HTR-8/SVneo (cell line): ENCODE data around the gene LRFN4.
A peak's percentile ranks its signal among the peaks of the same experiment; 100 is the strongest.

Experiments used
- DNase-seq: peaks from one replicate; pipeline ENCODE4 v3.0.0; 2011; ENCODE audit warnings: low spot score, mixed read lengths; ENCODE audit not compliant: insufficient read length
- FAIRE-seq: peaks from 2 replicates; lab custom pipeline; 2011; peaks lifted over from hg19 to GRCh38; lab: Jason Lieb, UNC

LRFN4 gene

GRCh38 chr11:66883016-66883965 lies 26.4 kb downstream of the LRFN4 start:
- DNase-seq (no peak), FAIRE-seq (no peak)

- FAIRE-seq: no peak
- DNase-seq: no peak
Measured at GRCh38 chr11:66884443-66884842, 27.6 kb downstream of the LRFN4 start.

GRCh38 chr11:66885469-66885868 lies 28.6 kb downstream of the LRFN4 start:
- no peak for FAIRE-seq
- no peak for DNase-seq

GRCh38 chr11:66885950-66886440 lies 29.1 kb downstream of the LRFN4 start:
- FAIRE-seq: no peak
- DNase-seq: no peak

- no peak for DNase-seq
- FAIRE-seq: no peak
Measured at GRCh38 chr11:66886671-66887221, 29.9 kb downstream of the LRFN4 start.

- FAIRE-seq (no peak), DNase-seq (no peak)
Measured at GRCh38 chr11:66887526-66887925, 30.7 kb downstream of the LRFN4 start.

- FAIRE-seq (no peak), DNase-seq (no peak)
Measured at GRCh38 chr11:66888282-66888681, 31.4 kb downstream of the LRFN4 start.

GRCh38 chr11:66889960-66890359 lies 33.1 kb downstream of the LRFN4 start:
- FAIRE-seq: no peak

GRCh38 chr11:66891851-66892660 lies 35.2 kb downstream of the LRFN4 start:
- FAIRE-seq (peak; percentile 69), DNase-seq (peak; percentile 86)

More at GRCh38 chr11:66889960-66890359, 33.1 kb downstream of the LRFN4 start:
- DNase-seq: no peak

GRCh38 chr11:66892911-66893310 lies 36.0 kb downstream of the LRFN4 start:
- FAIRE-seq: no peak

GRCh38 chr11:66894141-66894540 lies 37.3 kb downstream of the LRFN4 start:
- FAIRE-seq: no peak
- DNase-seq: no peak

More at GRCh38 chr11:66892911-66893310, 36.0 kb downstream of the LRFN4 start:
- no peak for DNase-seq

GRCh38 chr11:66901964-66902390 lies 45.1 kb downstream of the LRFN4 start:
- FAIRE-seq (no peak), DNase-seq (no peak)

GRCh38 chr11:66902486-66903177 lies 45.8 kb downstream of the LRFN4 start:
- DNase-seq: no peak
- no peak for FAIRE-seq

GRCh38 chr11:66904055-66904454 lies 47.2 kb downstream of the LRFN4 start:
- FAIRE-seq (no peak), DNase-seq (no peak)

- no peak for FAIRE-seq
Measured at GRCh38 chr11:66904561-66904960, 47.7 kb downstream of the LRFN4 start.

GRCh38 chr11:66904981-66905521 lies 48.2 kb downstream of the LRFN4 start:
- DNase-seq (no peak), FAIRE-seq (no peak)

More at GRCh38 chr11:66904561-66904960, 47.7 kb downstream of the LRFN4 start:
- no peak for DNase-seq

GRCh38 chr11:66905631-66906030 lies 48.8 kb downstream of the LRFN4 start:
- DNase-seq: no peak
- FAIRE-seq: no peak

GRCh38 chr11:66906061-66906733 lies 49.3 kb downstream of the LRFN4 start:
- no peak for FAIRE-seq
- DNase-seq: no peak
